Vagina (tissue), 2 donors: ENCODE results near the gene POLE4.

Source experiments
- POLR2A ChIP-seq, 2 donors: fragments of 450-650 bp; IDR thresholded peaks; one replicate each; pipeline ENCODE4 v1.6.1; 2017; ENCODE audit warnings: antibody characterized with exemption in 2 of 2, mild to moderate bottlenecking in 2 of 2, moderate library complexity in 2 of 2
- POLR2AphosphoS5 ChIP-seq, 2 donors: sonication (generic); formaldehyde crosslinking; IDR thresholded peaks; one replicate each; pipeline ENCODE4 v1.9.0; 2017; ENCODE audit warnings: antibody characterized with exemption in 2 of 2, mild to moderate bottlenecking in 2 of 2, low read depth in 1 of 2; ENCODE audit not compliant: insufficient read depth in 1 of 2
- TF ChIP-seq, protein P1 (sequence below), 3 experiments: fragments of 450-650 bp in 2 of 3; fragments of 200-600 bp in 1 of 3; sonication (generic) in 1 of 3; IDR thresholded peaks; one replicate each; pipeline ENCODE4 v1.5.1; 2017 to 2019; ENCODE audit warnings: antibody characterized with exemption in 3 of 3, mild to moderate bottlenecking in 2 of 3, moderate library complexity in 2 of 3

DNA sequence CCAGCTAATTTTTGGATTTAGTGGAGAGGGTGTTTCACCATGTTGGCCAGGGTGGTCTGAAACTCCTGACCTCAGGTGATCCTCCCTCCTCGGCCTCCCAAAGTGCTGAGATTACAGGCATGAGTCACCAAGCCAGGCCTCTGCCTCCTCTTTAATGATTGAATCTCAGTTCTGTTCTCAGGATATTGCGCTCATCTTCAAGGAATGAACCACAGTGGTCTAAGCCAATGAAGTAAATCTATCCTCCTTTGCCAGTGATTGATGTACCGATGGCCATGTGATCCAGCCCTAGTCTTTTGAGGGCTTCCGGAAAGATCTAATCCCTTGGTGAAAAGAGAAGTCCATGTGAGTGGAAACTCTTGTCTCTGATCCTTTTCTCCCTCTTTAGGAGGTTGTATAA lies 48.6 kb downstream of the POLE4 start:
- TF ChIP-seq, protein P1, sequence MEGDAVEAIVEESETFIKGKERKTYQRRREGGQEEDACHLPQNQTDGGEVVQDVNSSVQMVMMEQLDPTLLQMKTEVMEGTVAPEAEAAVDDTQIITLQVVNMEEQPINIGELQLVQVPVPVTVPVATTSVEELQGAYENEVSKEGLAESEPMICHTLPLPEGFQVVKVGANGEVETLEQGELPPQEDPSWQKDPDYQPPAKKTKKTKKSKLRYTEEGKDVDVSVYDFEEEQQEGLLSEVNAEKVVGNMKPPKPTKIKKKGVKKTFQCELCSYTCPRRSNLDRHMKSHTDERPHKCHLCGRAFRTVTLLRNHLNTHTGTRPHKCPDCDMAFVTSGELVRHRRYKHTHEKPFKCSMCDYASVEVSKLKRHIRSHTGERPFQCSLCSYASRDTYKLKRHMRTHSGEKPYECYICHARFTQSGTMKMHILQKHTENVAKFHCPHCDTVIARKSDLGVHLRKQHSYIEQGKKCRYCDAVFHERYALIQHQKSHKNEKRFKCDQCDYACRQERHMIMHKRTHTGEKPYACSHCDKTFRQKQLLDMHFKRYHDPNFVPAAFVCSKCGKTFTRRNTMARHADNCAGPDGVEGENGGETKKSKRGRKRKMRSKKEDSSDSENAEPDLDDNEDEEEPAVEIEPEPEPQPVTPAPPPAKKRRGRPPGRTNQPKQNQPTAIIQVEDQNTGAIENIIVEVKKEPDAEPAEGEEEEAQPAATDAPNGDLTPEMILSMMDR (IDR thresholded peaks at IDR 0.05) = no peak
- TF ChIP-seq POLR2AphosphoS5 (IDR thresholded peaks at IDR 0.05; ENCODE audit: insufficient read depth in 1 of 2, low read depth in 1 of 2) (no peak), POLR2A (IDR thresholded peaks at IDR 0.05) (no peak)
